Erythroblast (primary cell): Measurements from ENCODE around the gene ARHGAP42.

ENCODE experiments used
- GATA1 ChIP-seq: IDR thresholded peaks from 2 replicates; pipeline ENCODE4 v1.6.1; 2011; ENCODE audit warnings: low read depth, mild to moderate bottlenecking, control low read depth, low read length, moderate library complexity
- POLR2A ChIP-seq: IDR thresholded peaks from 2 replicates; pipeline ENCODE4 v1.6.1; 2011; ENCODE audit warnings: mild to moderate bottlenecking, low read length

- TF ChIP-seq POLR2A (no peak), GATA1 (no peak)
These were observed 332.8 kb downstream of the ARHGAP42 start for GRCh38 chr11:101019870-101020269.
